Duodenal mucosa (tissue), 2 donors: ENCODE data around the gene CST2.
"Not testable (repeated sequence)": the region's sequence is repeated elsewhere in the genome, so short reads cannot be mapped to it uniquely, and the experiment has no call there.

ENCODE experiments used
- H3K27ac ChIP-seq: one replicate; pipeline ENCODE4 v1.7.0; 2013; ENCODE audit warnings: low read depth, low read length
- H3K27me3 ChIP-seq, 2 donors: one replicate each; pipeline ENCODE4 v1.7.0; 2013; ENCODE audit warnings: low read length in 2 of 2, control low read depth in 1 of 2; ENCODE audit not compliant: insufficient read depth in 2 of 2, control insufficient read depth in 1 of 2
- H3K36me3 ChIP-seq, 2 donors: one replicate each; pipeline ENCODE4 v1.7.0; 2013; ENCODE audit warnings: low read length in 2 of 2, control low read depth in 1 of 2; ENCODE audit not compliant: insufficient read depth in 2 of 2, control insufficient read depth in 1 of 2
- H3K4me1 ChIP-seq, 2 donors: one replicate each; pipeline ENCODE4 v1.7.0; 2013; ENCODE audit warnings: low read length in 2 of 2, control low read depth in 1 of 2; ENCODE audit not compliant: insufficient read depth in 2 of 2, control insufficient read depth in 1 of 2
- H3K4me3 ChIP-seq, 2 donors: one replicate each; pipeline ENCODE4 v1.7.0; 2013; ENCODE audit warnings: low read length in 2 of 2, low read depth in 1 of 2
- H3K9ac ChIP-seq, 2 donors: one replicate each; pipeline ENCODE4 v1.7.0; 2013; ENCODE audit warnings: low read length in 2 of 2, low read depth in 1 of 2
- H3K9me3 ChIP-seq, 2 donors: one replicate each; pipeline ENCODE4 v1.7.0; 2013; ENCODE audit warnings: low read length in 2 of 2, control low read depth in 1 of 2; ENCODE audit not compliant: control insufficient read depth in 1 of 2

The CST2 gene, protein sequence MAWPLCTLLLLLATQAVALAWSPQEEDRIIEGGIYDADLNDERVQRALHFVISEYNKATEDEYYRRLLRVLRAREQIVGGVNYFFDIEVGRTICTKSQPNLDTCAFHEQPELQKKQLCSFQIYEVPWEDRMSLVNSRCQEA

DNA sequence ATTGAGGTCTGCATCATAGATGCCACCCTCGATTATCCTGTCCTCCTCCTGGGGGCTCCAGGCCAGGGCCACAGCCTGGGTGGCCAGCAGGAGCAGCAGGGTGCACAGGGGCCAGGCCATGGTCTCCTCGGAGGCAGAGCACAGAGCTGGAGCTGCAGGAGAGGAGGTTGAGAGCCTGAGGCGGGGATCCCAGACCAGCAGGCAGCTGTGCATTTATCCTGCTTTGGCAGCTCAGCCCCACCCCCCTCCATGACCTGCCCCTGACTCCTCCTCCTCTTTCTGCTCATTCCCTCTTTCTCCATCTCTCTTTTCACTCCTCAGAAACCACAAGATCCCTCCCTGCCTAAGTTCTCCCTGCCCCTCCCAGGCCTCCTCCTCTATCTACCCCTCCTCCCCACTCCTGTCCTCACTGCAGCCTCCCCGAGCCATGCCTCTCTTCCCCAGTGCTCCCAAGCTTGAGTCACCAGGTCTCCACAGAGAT is at the start of gene CST2:
Gene CST2, minus strand, starts transcription at position 189 of the 481 bp plus-strand sequence. Its CDS starts 69 bp downstream, at position 120.
- Histone ChIP-seq H3K4me1 (no peaks in the 10 kb centered on the region), H3K27ac (no peak within 1 kb of the TSS), H3K9ac (no peak within 1 kb of the TSS), H3K4me3 (no peak within 1 kb of the TSS), H3K9me3 (no peaks in the 10 kb centered on the region), H3K36me3 (no peaks in the 10 kb centered on the region), H3K27me3 (no peaks in the 10 kb centered on the region)

DNA sequence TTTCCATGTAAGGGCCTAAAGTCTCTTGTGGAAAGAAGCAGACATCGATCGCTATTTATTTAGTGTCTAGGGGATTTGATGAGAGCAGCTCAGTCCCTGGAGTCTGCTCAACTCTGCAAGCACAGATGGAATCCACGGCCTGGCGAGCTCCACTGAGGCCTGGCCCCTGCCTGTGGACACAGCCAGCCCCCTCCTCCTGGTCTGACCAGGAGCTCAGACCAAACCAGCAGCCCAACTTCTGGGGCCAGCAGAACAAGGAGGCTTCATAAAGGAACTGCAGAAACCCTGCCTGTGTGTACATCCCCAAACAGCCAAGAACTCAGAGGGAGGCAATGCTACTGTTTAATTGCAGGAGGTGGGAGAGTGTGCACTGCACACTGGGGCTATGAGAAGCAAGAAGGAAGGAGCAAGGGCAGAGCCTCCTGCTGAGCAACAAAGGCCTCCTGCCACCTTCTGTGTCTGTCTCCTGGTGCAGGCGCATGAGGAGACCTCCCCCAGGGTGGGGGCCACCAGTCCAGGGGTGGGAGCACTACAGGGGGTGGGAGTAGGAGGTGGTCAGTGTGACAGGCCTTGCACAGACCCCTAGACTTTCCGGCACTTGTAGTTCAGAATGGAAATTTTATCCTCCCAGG is 49.2 kb upstream of the CST2 start:
- H3K36me3 ChIP-seq: no peaks in the 10 kb centered on the region
- no peak overlapping the region for H3K4me3 ChIP-seq
- H3K4me1 ChIP-seq: no peaks in the 10 kb centered on the region
- no peaks in the 10 kb centered on the region for H3K9me3 ChIP-seq
- H3K27me3 ChIP-seq: no peaks in the 10 kb centered on the region
- H3K27ac ChIP-seq: no peak overlapping the region
- no peak overlapping the region for H3K9ac ChIP-seq

DNA sequence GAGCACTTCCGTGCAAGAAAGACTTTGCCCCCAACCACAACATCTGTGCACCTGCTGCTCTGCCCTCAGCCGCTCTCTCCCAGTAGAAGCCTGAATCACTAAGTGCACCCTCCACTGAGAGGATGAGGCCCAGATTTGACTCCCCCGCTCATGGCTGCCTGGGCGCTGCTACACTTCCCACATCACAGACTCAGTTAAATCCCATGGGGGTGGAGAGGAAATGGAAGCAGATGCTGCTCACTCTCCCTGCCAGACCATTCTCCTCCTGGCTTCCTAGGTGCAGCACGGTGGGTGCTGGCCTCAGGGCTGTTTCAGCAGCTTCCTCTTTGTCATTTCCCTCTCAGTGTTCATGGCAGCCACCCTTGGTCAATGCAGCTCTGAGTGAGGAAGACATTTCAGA is 48.2 kb upstream of the CST2 start:
- no peaks in the 10 kb centered on the region for H3K4me1 ChIP-seq
- H3K9me3 ChIP-seq: no peaks in the 10 kb centered on the region
- no peak overlapping the region for H3K4me3 ChIP-seq
- no peaks in the 10 kb centered on the region for H3K27me3 ChIP-seq
- H3K27ac ChIP-seq: no peak overlapping the region
- no peaks in the 10 kb centered on the region for H3K36me3 ChIP-seq
- no peak overlapping the region for H3K9ac ChIP-seq

DNA sequence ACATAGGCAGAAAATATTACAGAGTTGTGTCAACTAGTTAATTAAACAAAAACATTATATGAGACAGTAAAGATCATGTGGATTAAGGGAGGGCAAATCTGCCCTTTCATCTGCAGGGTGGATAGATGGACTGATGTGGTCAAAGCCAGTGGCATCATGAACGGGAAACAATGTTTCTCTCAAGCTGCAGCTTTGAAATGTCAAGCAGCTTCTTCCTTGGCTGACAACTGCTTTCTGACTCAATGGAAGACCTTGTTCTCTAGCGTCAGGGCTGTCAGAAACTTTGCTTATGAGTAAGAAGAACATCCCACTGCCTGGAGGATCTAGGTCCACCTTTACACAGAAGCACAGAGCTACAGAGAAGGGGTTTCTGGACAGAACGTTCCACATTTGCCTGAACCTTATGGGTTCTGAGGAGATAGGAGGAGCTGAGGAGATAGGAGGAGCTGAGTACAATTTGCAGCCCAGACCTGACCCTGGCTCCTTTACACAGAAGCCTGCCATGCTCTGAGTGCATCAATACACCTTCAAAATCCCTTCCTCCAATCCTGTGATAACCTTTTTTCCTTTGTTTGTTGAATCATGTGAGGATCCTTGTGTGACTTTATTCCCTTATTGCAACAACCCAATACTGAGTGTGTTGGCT is 47.0 kb upstream of the CST2 start:
- no peak overlapping the region for H3K9ac ChIP-seq
- H3K9me3 ChIP-seq: no peaks in the 10 kb centered on the region
- H3K4me3 ChIP-seq: no peak overlapping the region
- no peak overlapping the region for H3K27ac ChIP-seq
- H3K27me3 ChIP-seq: no peaks in the 10 kb centered on the region
- H3K36me3 ChIP-seq: no peaks in the 10 kb centered on the region
- H3K4me1 ChIP-seq: no peaks in the 10 kb centered on the region

DNA sequence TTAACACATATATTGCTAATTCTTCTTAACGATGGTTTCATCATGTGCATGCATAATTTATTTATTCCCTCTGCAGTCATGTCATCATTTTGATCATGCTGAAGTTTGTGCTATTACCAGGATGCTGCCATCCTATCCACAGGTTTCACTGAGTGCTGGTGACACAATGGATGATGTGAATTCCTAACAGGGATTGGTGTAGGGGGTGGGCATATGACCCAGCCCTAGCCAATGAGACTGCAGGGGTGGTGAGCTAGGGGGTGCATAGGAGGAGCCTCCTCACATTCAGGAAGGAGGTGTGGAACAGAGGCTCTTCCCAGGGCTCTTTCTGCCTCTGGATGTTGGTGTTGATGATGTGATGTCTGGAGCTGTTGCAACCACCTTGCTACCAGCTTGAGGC is 45.5 kb upstream of the CST2 start:
- no peaks in the 10 kb centered on the region for H3K27me3 ChIP-seq
- H3K4me1 ChIP-seq: no peaks in the 10 kb centered on the region
- H3K36me3 ChIP-seq: no peaks in the 10 kb centered on the region
- H3K9me3 ChIP-seq: no peaks in the 10 kb centered on the region
- no peak overlapping the region for H3K27ac ChIP-seq
- no peak overlapping the region for H3K4me3 ChIP-seq
- H3K9ac ChIP-seq: no peak overlapping the region

DNA sequence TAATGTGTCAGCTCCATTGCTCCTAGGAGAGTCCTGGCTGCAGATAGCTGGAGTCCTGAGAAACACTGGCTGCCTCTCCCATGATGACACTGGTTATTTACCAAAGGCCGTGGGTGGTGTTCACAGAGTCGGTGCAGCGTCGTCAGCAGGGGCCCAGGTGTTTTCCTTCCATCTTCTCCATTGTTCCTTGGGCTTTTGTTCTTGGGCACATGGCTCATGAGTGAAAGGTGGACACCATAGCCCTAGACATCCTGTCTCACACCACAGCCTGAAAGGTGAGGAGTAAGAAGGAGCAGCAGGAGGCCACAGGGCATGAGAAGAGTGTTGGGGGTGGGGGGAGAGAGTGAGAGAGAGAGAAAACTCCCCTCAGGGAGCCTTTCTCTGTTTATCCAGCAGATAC is 43.9 kb upstream of the CST2 start:
- Histone ChIP-seq H3K27ac (no peak overlapping the region), H3K27me3 (no peaks in the 10 kb centered on the region), H3K36me3 (no peaks in the 10 kb centered on the region), H3K4me3 (no peak overlapping the region), H3K4me1 (no peaks in the 10 kb centered on the region), H3K9me3 (no peaks in the 10 kb centered on the region), H3K9ac (no peak overlapping the region)

DNA sequence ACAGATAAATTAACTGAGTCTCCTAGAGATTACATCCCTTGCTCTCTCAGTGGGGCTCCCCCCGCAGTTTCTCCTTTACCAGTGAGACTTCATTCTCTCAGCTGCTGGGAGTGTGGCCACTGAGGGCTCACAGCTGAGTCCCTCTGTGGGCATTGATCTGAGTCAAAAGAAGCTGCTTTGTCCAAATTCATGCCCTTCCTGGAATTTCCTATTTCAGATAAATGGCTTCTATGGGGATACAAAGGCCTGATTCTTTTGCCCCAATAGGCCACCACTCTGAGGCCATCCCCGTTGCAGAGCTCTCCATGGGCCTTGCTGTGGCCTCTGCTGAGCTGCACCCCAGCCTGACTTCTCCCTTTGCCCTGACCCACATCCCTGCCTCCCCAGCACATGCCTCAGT is 43.0 kb upstream of the CST2 start:
- Histone ChIP-seq H3K36me3 (no peaks in the 10 kb centered on the region), H3K9ac (no peak overlapping the region), H3K9me3 (no peaks in the 10 kb centered on the region), H3K4me1 (no peaks in the 10 kb centered on the region), H3K27me3 (no peaks in the 10 kb centered on the region), H3K4me3 (no peak overlapping the region), H3K27ac (no peak overlapping the region)

DNA sequence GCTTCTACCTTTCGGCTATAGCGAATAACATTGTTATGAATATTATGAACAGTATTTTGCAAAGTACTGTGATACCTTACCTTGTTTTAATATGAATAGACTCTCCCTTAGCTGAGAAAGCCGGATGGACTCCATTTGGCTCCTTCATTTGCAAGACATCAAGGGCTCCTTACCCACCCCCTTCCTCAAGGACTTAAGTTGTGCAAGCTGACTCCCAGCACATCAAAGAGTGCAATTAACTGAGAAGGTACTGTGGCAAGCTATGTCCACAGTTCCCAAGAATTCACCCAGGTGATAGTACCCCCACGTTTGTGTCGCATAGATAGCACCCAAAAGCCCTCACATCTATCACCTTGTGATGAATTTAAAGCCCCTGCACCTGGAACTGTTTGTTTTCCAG is 41.8 kb upstream of the CST2 start:
- no peaks in the 10 kb centered on the region for H3K9me3 ChIP-seq
- H3K36me3 ChIP-seq: no peaks in the 10 kb centered on the region
- no peak overlapping the region for H3K4me3 ChIP-seq
- H3K27me3 ChIP-seq: no peaks in the 10 kb centered on the region
- H3K9ac ChIP-seq: no peak overlapping the region
- H3K4me1 ChIP-seq: no peaks in the 10 kb centered on the region
- no peak overlapping the region for H3K27ac ChIP-seq

DNA sequence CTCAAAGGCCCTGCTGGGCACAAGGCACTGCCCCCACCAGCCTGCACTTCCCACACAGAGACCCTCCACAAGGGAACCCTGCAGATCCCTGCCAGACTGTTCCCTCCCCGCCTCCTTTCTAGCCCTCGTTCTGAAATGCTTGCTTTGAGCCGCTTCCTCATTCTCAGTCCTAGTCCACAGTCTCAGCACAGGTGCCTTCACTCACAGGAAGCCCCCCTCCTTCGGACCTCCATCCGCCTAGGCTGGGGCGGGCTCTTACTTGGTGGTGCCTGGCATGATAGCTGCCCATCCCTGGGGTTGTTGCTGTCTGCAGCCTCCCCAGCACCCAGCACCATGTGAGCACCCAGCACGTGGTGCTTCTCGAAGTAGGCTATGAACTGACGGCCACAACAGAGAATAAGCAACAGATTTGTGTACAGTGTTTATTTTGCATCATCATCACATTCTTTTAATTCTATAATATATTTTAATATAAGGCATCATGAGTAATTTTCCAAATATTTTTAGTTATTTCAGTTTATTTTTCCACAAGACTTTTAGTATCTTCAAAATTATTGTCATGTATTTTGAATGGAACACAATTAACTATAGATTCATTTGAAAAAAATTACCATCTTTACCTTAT is 40.7 kb upstream of the CST2 start:
- no peaks in the 10 kb centered on the region for H3K9me3 ChIP-seq
- no peak overlapping the region for H3K4me3 ChIP-seq
- H3K4me1 ChIP-seq: no peaks in the 10 kb centered on the region
- no peaks in the 10 kb centered on the region for H3K27me3 ChIP-seq
- H3K27ac ChIP-seq: no peak overlapping the region
- no peaks in the 10 kb centered on the region for H3K36me3 ChIP-seq
- no peak overlapping the region for H3K9ac ChIP-seq

DNA sequence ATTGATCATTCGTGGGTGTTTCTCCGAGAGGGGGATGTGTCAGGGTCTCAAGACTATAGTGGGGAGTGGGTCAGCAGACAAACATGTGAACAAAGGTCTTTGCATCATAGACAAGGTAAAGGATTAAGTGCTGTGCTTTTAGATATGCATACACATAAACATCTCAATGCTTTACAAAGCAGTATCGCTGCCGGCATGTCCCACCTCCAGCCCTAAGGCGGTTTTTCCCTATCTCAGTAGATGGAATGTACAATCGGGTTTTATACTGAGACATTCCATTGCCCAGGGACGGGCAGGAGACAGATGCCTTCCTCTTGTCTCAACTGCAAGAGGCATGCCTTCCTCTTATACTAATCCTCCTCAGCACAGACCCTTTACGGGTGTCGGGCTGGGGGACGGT is 34.2 kb upstream of the CST2 start:
- not testable (repeated sequence) for H3K4me1 ChIP-seq, H3K9me3 ChIP-seq

More for the DNA sequence above, 34.2 kb upstream of the CST2 start:
- not testable (repeated sequence) for H3K36me3 ChIP-seq, H3K27me3 ChIP-seq, H3K27ac ChIP-seq, H3K9ac ChIP-seq, H3K4me3 ChIP-seq
